H1 (cell line): ENCODE measurements around the gene CERT1. TPM values are rescaled to one million over a fixed set of nuclear protein-coding genes. Genes with fewer than 3 reads are reported as not detected.

ENCODE experiments used
- CTCF ChIA-PET: fragments of 300-600 bp; sonication (Branson Sonifier 250); formaldehyde crosslinking; loops from one replicate; lab custom pipeline; 2021; ENCODE audit not compliant: partially characterized antibody; lab: Charles Lee
- POLR2A ChIA-PET: fragments of 300-600 bp; sonication (Branson Sonifier 250); formaldehyde crosslinking; loops from one replicate; lab custom pipeline; 2021; ENCODE audit warnings: inconsistent platforms; ENCODE audit not compliant: partially characterized antibody; lab: Charles Lee
- DNase-seq, 2 experiments: peaks; one replicate each; pipeline versions ENCODE4 v3.0.0 to v3.0.0-alpha.2; 2010 to 2022; ENCODE audit warnings: low spot score in 2 of 2, low read depth in 1 of 2, mixed read lengths in 1 of 2
- FAIRE-seq: peaks from 2 replicates; lab custom pipeline; 2011; peaks lifted over from hg19 to GRCh38; lab: Jason Lieb, UNC
- H2AFZ ChIP-seq: 2 replicates; pipeline ENCODE4 v1.8.1; 2012; ENCODE audit warnings: low read length, inconsistent platforms
- H2AK5ac ChIP-seq: 2 replicates; pipeline ENCODE4 v1.6.1; 2013; ENCODE audit warnings: low read depth, low read length
- H2BK120ac ChIP-seq: replicated peaks from 2 replicates; pipeline ENCODE3; 2013; ENCODE audit warnings: low read depth, low read length, inconsistent platforms
- H2BK12ac ChIP-seq: 2 replicates; pipeline ENCODE4 v1.6.1; 2013; ENCODE audit warnings: low read depth, low read length
- H2BK15ac ChIP-seq: 2 replicates; pipeline ENCODE4 v1.6.1; 2013; ENCODE audit warnings: low read length
- H2BK20ac ChIP-seq: 2 replicates; pipeline ENCODE4 v1.6.1; 2013; ENCODE audit warnings: low read length
- H2BK5ac ChIP-seq: 2 replicates; pipeline ENCODE4 v1.6.1; 2013; ENCODE audit warnings: low read depth, low read length
- H3K14ac ChIP-seq: 2 replicates; pipeline ENCODE4 v1.6.1; 2013; ENCODE audit warnings: inconsistent platforms; ENCODE audit not compliant: insufficient read length
- H3K18ac ChIP-seq: 2 replicates; pipeline ENCODE4 v1.6.1; 2013; ENCODE audit warnings: low read length; ENCODE audit errors: extremely low read depth
- H3K23ac ChIP-seq: 2 replicates; pipeline ENCODE4 v1.6.1; 2013; ENCODE audit warnings: inconsistent platforms; ENCODE audit not compliant: insufficient read length
- H3K23me2 ChIP-seq: 2 replicates; pipeline ENCODE4 v1.6.1; 2013; ENCODE audit warnings: low read depth, low read length
- H3K27ac ChIP-seq: 2 replicates; pipeline ENCODE4 v1.6.1; 2011; ENCODE audit warnings: low read depth, low read length, inconsistent platforms
- H3K27me3 ChIP-seq, 4 experiments: replicated peaks in 1 of 4; 1 replicate in 1 of 4; 2 replicates in 3 of 4; pipeline versions ENCODE4 v1.6.1 to v1.8.1; 2011 to 2013; ENCODE audit warnings: low read length in 3 of 4, mild to moderate bottlenecking in 3 of 4, inconsistent platforms in 2 of 4, mixed read lengths in 2 of 4, moderate library complexity in 1 of 4; ENCODE audit not compliant: control insufficient read depth in 3 of 4, insufficient read depth in 3 of 4; ENCODE audit errors: extremely low read depth in 1 of 4
- H3K36me3 ChIP-seq, 4 experiments: 2 replicates each; pipeline versions ENCODE4 v1.6.1 to v1.8.1; 2011 to 2013; ENCODE audit warnings: mild to moderate bottlenecking in 4 of 4, low read length in 3 of 4, moderate library complexity in 2 of 4, control low read depth in 1 of 4, inconsistent platforms in 1 of 4; ENCODE audit not compliant: insufficient read depth in 4 of 4, control insufficient read depth in 2 of 4
- H3K4ac ChIP-seq: replicated peaks from 2 replicates; pipeline ENCODE3; 2013; ENCODE audit warnings: low read length, low read depth, mixed read lengths, inconsistent platforms; ENCODE audit not compliant: insufficient read length
- H3K4me1 ChIP-seq, 4 experiments: replicated peaks in 1 of 4; 1 replicate in 1 of 4; 2 replicates in 3 of 4; pipeline versions ENCODE4 v1.6.1 to v1.8.1; 2011 to 2013; ENCODE audit warnings: low read length in 3 of 4, inconsistent platforms in 2 of 4, mixed read lengths in 1 of 4; ENCODE audit not compliant: insufficient read depth in 4 of 4, control insufficient read depth in 3 of 4
- H3K4me2 ChIP-seq, 2 experiments: 2 replicates each; pipeline versions ENCODE4 v1.6.1 to v1.8.1; 2011 to 2013; ENCODE audit warnings: low read depth in 2 of 2, low read length in 2 of 2, control low read depth in 1 of 2, inconsistent platforms in 1 of 2, mild to moderate bottlenecking in 1 of 2; ENCODE audit not compliant: insufficient read depth in 1 of 2
- H3K4me3 ChIP-seq, 4 experiments: fragments of 200-600, 300-600 bp in 1 of 4; sonication (generic), shearing (Covaris generic), sonication (Bioruptor Twin) in 1 of 4; 2 replicates each; pipeline versions ENCODE4 v1.5.1 to v1.8.1; 2011 to 2016; ENCODE audit warnings: low read length in 4 of 4, low read depth in 3 of 4, control low read depth in 2 of 4, inconsistent platforms in 2 of 4, mild to moderate bottlenecking in 2 of 4, mixed read lengths in 1 of 4, moderate library complexity in 1 of 4; ENCODE audit not compliant: insufficient read depth in 2 of 4; ENCODE audit errors: extremely low read depth in 1 of 4
- H3K56ac ChIP-seq: replicated peaks from 2 replicates; pipeline ENCODE3; 2013; ENCODE audit warnings: low read depth, mild to moderate bottlenecking, mixed read lengths, low read length, inconsistent platforms; ENCODE audit not compliant: insufficient read length
- H3K79me1 ChIP-seq: 2 replicates; pipeline ENCODE4 v1.6.1; 2013; ENCODE audit warnings: low read depth, low read length, control low read depth
- H3K79me2 ChIP-seq, 2 experiments: 2 replicates each; pipeline versions ENCODE4 v1.6.1 to v1.8.1; 2012 to 2013; ENCODE audit warnings: low read length in 2 of 2, mild to moderate bottlenecking in 2 of 2, inconsistent platforms in 1 of 2; ENCODE audit not compliant: insufficient read depth in 2 of 2, control insufficient read depth in 1 of 2
- H3K9ac ChIP-seq, 4 experiments: replicated peaks in 1 of 4; 1 replicate in 1 of 4; 2 replicates in 3 of 4; pipeline versions ENCODE4 v1.6.1 to v1.8.1; 2011 to 2013; ENCODE audit warnings: low read depth in 3 of 4, low read length in 3 of 4, control low read depth in 2 of 4, mild to moderate bottlenecking in 2 of 4, moderate library complexity in 2 of 4, inconsistent platforms in 1 of 4; ENCODE audit errors: extremely low read depth in 1 of 4
- H3K9me3 ChIP-seq, 2 experiments: 2 replicates each; pipeline versions ENCODE4 v1.6.1 to v1.8.1; 2012 to 2013; ENCODE audit warnings: mild to moderate bottlenecking in 2 of 2, moderate library complexity in 2 of 2, control low read depth in 1 of 2, inconsistent platforms in 1 of 2, low read depth in 1 of 2, low read length in 1 of 2, mixed read lengths in 1 of 2; ENCODE audit not compliant: insufficient read depth in 2 of 2
- H4K20me1 ChIP-seq, 2 experiments: replicated peaks in 1 of 2; 2 replicates each; pipeline versions ENCODE3 to v1.8.1; 2011 to 2013; ENCODE audit warnings: inconsistent platforms in 2 of 2, low read length in 2 of 2, mild to moderate bottlenecking in 1 of 2; ENCODE audit not compliant: insufficient read depth in 2 of 2, control insufficient read depth in 1 of 2
- H4K5ac ChIP-seq: 2 replicates; pipeline ENCODE4 v1.6.1; 2013; ENCODE audit warnings: low read length, low read depth, mixed read lengths, inconsistent platforms; ENCODE audit not compliant: insufficient read length
- H4K8ac ChIP-seq: 2 replicates; pipeline ENCODE4 v1.8.0; 2013; ENCODE audit warnings: mild to moderate bottlenecking, moderate library complexity, low read length, inconsistent platforms; ENCODE audit not compliant: insufficient read depth; ENCODE audit errors: extremely low read depth
- H4K91ac ChIP-seq: replicated peaks from 2 replicates; pipeline ENCODE3; 2013; ENCODE audit warnings: low read length, mixed read lengths, inconsistent platforms; ENCODE audit not compliant: insufficient read length
- CTBP2 ChIP-seq: IDR thresholded peaks from 2 replicates; pipeline ENCODE4 v1.7.0; 2011; ENCODE audit warnings: borderline replicate concordance, mild to moderate bottlenecking, moderate library complexity, mixed read lengths, low read length; ENCODE audit not compliant: insufficient read depth, insufficient read length
- E2F6 ChIP-seq: IDR thresholded peaks from 2 replicates; pipeline ENCODE4 v1.6.1; 2012; ENCODE audit warnings: inconsistent platforms
- EGR1 ChIP-seq: IDR thresholded peaks from 2 replicates; pipeline ENCODE4 v1.6.1; 2011; ENCODE audit warnings: low read depth, low read length, borderline replicate concordance
- YY1 ChIP-seq: IDR thresholded peaks from 2 replicates; pipeline ENCODE4 v1.6.1; 2011; ENCODE audit warnings: low read depth, mild to moderate bottlenecking, low read length
- WGBS, 2 experiments: shearing (Covaris generic) in 1 of 2; methylation state at CpG; one replicate each; pipeline versions ENCODE4 v1.1.6 to v1.1.7; 2013 to 2015; ENCODE audit warnings: low lambda C conversion rate in 2 of 2, mixed read lengths in 2 of 2, inconsistent platforms in 1 of 2, low coverage in 1 of 2, missing lambda C conversion rate in 1 of 2; ENCODE audit not compliant: insufficient replicate concordance in 2 of 2, insufficient coverage in 1 of 2, insufficient read length in 1 of 2; ENCODE audit errors: extremely low coverage in 1 of 2, missing lambda C conversion rate in 1 of 2; 5-methylcytosine and 5-hydroxymethylcytosine counted together
- polyA plus RNA-seq, 7 experiments: library from polyadenylated mRNA; depleted of rRNA in 3 of 7; stranded (reverse) in 5 of 7; unstranded in 2 of 7; fragments of >200 nt in 5 of 7; fragments of 200-250 nt in 2 of 7; gene quantifications; 1 replicate in 5 of 7; 2 replicates in 1 of 7; 4 replicates in 1 of 7; pipeline versions ENCODE4 v1.2.1 to v1.2.3, GENCODE V29; 2011 to 2013; ENCODE audit warnings: missing spikeins in 2 of 7, mixed read lengths in 2 of 7
- total RNA-seq: library from RNA; stranded (reverse); fragmentation: NEBNext Ultra II Directional; extraction: Animal tissue kit (Norgen Biotek cat#: 25700); gene quantifications from 2 replicates; pipeline ENCODE4 v1.2.1, GENCODE V29; 2021

The CERT1 gene
- total and polyA plus RNA-seq, 2 of the 8 experiments (the other 6 are each of a cell fraction or from before 2014, with no cell fraction given), result 7.8 to 55.3 TPM

DNA sequence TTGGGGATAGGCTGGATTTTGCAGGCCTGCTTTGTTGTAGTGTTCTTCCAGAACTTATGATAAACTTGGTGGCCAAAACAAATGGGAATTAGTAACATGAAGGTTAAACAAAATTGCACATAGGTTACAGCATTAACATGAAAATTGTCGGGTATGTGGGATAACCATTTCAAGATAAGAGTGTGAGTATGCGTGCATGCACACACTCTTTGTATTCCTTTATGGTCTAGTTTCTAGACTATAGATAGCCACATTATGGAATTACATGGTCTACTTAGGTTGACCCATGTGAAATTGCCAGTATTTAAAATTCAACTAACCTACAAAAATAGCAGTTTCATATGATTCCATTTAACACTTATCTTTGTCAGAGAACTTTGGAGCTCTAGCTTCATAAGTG, 173.0 kb downstream of the CERT1 start:
- peaks cover 46 to 62% of the 10 kb centered on the region in 2 experiments for H3K79me2 ChIP-seq
- H2AK5ac ChIP-seq, result no peak overlapping the region
- H4K20me1 ChIP-seq, result peaks cover 19 to 21% of the 10 kb centered on the region in 2 experiments
- H3K9me3 ChIP-seq, result no peaks in the 10 kb centered on the region; a peak in 1 of 4 replicates
- POLR2A ChIA-PET, result no interaction called here
- H3K36me3 ChIP-seq, result peaks cover 0 to 27% (median 8%) of the 10 kb centered on the region in 4 experiments; a peak in 5 of 8 replicates
- H2AFZ ChIP-seq, result no peak overlapping the region
- no peak overlapping the region for H2BK20ac ChIP-seq
- H3K4me3 ChIP-seq, result peak overlapping the region; percentile 84 to 96 (median 90); a peak in 7 of 8 replicates
- 51% methylated on average over 2 of the region's 2 CpGs; no CpG with 5 or more reads in 1 of the 2 experiments for WGBS, 2 experiments
- peaks cover 2 to 3% (median 2%) of the 10 kb centered on the region in 4 experiments; a peak in 4 of 7 replicates for H3K4me1 ChIP-seq
- no peak overlapping the region for H2BK5ac ChIP-seq
- H3K4ac ChIP-seq, result no peak overlapping the region
- H3K56ac ChIP-seq, result no peak overlapping the region
- H3K14ac ChIP-seq, result no peak overlapping the region
- no peaks in the 10 kb centered on the region for H3K27me3 ChIP-seq
- H3K23me2 ChIP-seq, result peaks cover 4% of the 10 kb centered on the region
- H4K5ac ChIP-seq, result peak overlapping the region; percentile 14
- no peak for DNase-seq
- FAIRE-seq, result no peak
- peak overlapping the region; percentile 72 to 73 for H3K4me2 ChIP-seq
- H3K23ac ChIP-seq, result no peak overlapping the region
- no peak overlapping the region for H3K27ac ChIP-seq
- H2BK15ac ChIP-seq, result no peak overlapping the region
- CTCF ChIA-PET, result interaction anchor here (0.6 to 0.9 kb wide), 2 partner anchors 102 to 288 kb away, joined by 3 to 7 read pairs; partner anchors contain the start of gene ANKRD31
- H4K8ac ChIP-seq, result no peak overlapping the region
- no peak overlapping the region for H2BK12ac ChIP-seq
- no peaks in the 10 kb centered on the region for H3K79me1 ChIP-seq
- H2BK120ac ChIP-seq, result no peak overlapping the region
- H3K18ac ChIP-seq, result no peak overlapping the region
- H3K9ac ChIP-seq, result peak overlapping the region in 3 of 4 experiments; percentile 45 to 77 (median 72); a peak in 5 of 7 replicates
- H4K91ac ChIP-seq, result no peak overlapping the region
- no peak for TF ChIP-seq CTBP2
- no peak for TF ChIP-seq EGR1
- no peak for TF ChIP-seq YY1
- no peak for TF ChIP-seq E2F6
- TF ChIP-seq, all 59 proteins: peak for 0
